K562 (cell line): Measurements from ENCODE around the gene STON1. TPM values are rescaled to one million over a fixed set of nuclear protein-coding genes. Genes with fewer than 3 reads are reported as not detected.

Experiments used
- BHLHE40 ChIP-seq: IDR thresholded peaks from 2 replicates; pipeline ENCODE4 v1.6.1; 2011; ENCODE audit warnings: low read length, improper control_type of control experiment
- BRF1 ChIP-seq: IDR thresholded peaks from 3 replicates; pipeline ENCODE4 v1.6.1; 2011; ENCODE audit warnings: borderline replicate concordance, mild to moderate bottlenecking; ENCODE audit not compliant: insufficient read length; ENCODE audit errors: extremely low read depth
- BRF2 ChIP-seq: IDR thresholded peaks from 3 replicates; pipeline ENCODE4 v1.6.1; 2011; ENCODE audit warnings: borderline replicate concordance, mild to moderate bottlenecking; ENCODE audit not compliant: insufficient read length, insufficient read depth
- ETV1 ChIP-seq: fragments of 450-650 bp; conservative IDR thresholded peaks from 2 replicates; pipeline ENCODE4 v1.6.1; 2016; ENCODE audit warnings: missing genetic modification characterization, control low read depth, low read depth, missing compliant biosample characterization
- FOXP1 ChIP-seq: sonication (generic); formaldehyde crosslinking; IDR thresholded peaks from 2 replicates; pipeline ENCODE4 v1.8.0; 2022; ENCODE audit warnings: mild to moderate bottlenecking, missing genetic modification reagents
- GTF2F1 ChIP-seq: IDR thresholded peaks from 2 replicates; pipeline ENCODE4 v1.6.1; 2011; ENCODE audit warnings: low read depth, low read length, improper control_type of control experiment
- HEY1 ChIP-seq: fragments of 250-450 bp; sonication (Bioruptor Pico); IDR thresholded peaks from 2 replicates; pipeline ENCODE4 v1.5.0; 2020; ENCODE audit warnings: mild to moderate bottlenecking, moderate library complexity, borderline replicate concordance
- KAT8 ChIP-seq: fragments of 450-650 bp; IDR thresholded peaks from 2 replicates; pipeline ENCODE4 v1.6.1; 2016; ENCODE audit warnings: low read depth, mild to moderate bottlenecking
- KLF6 ChIP-seq: fragments of 250-450 bp; sonication (Bioruptor Pico); IDR thresholded peaks from 2 replicates; pipeline ENCODE4 v1.4.0; 2020; ENCODE audit warnings: mild to moderate bottlenecking, moderate library complexity, borderline replicate concordance
- MED1 ChIP-seq: sonication (generic); formaldehyde crosslinking; IDR thresholded peaks from 2 replicates; pipeline ENCODE4 v1.8.1; 2023; ENCODE audit warnings: missing genetic modification reagents, borderline replicate concordance
- SMARCA4 ChIP-seq: fragments of 450-650 bp; IDR thresholded peaks from 2 replicates; pipeline ENCODE4 v1.6.1; 2016
- TBL1XR1 ChIP-seq, 2 experiments: IDR thresholded peaks; 2 replicates each; pipeline ENCODE4 v1.6.1; 2012; ENCODE audit warnings: improper control_type of control experiment in 2 of 2, low read length in 2 of 2, mild to moderate bottlenecking in 1 of 2
- TEAD2 ChIP-seq: fragments of 450-650 bp; IDR thresholded peaks from 2 replicates; pipeline ENCODE4 v1.6.1; 2016; ENCODE audit warnings: missing genetic modification characterization, control low read depth, missing compliant biosample characterization
- TSC22D4 ChIP-seq: fragments of 450-650 bp; IDR thresholded peaks from 2 replicates; pipeline ENCODE4 v1.6.1; 2016; ENCODE audit warnings: missing genetic modification characterization, missing biosample characterization, control low read depth
- YBX1 ChIP-seq: fragments of 450-650 bp; IDR thresholded peaks from 2 replicates; pipeline ENCODE4 v1.7.1; 2016; ENCODE audit warnings: mild to moderate bottlenecking
- ZBTB9 ChIP-seq: fragments of 450-650 bp; formaldehyde crosslinking; IDR thresholded peaks from 2 replicates; pipeline ENCODE4 v1.4.0; 2020; ENCODE audit warnings: mild to moderate bottlenecking, moderate library complexity
- ZKSCAN1 ChIP-seq: fragments of 150-350 bp; IDR thresholded peaks from 2 replicates; pipeline ENCODE4 v1.6.1; 2016; ENCODE audit warnings: low read depth, low read length
- ZNF239 ChIP-seq: fragments of 250-450 bp; sonication (Bioruptor Pico); IDR thresholded peaks from 2 replicates; pipeline ENCODE4 v1.4.0; 2020; ENCODE audit warnings: mild to moderate bottlenecking
- ZNF318 ChIP-seq, 2 experiments: fragments of 450-650 bp; IDR thresholded peaks; 2 replicates each; pipeline ENCODE4 v1.6.1; 2016; ENCODE audit warnings: mild to moderate bottlenecking in 2 of 2, borderline replicate concordance in 1 of 2, low read depth in 1 of 2, moderate library complexity in 1 of 2
- polyA plus RNA-seq, 8 experiments: library from polyadenylated mRNA; depleted of rRNA in 4 of 8; stranded (reverse) in 5 of 8; unstranded in 3 of 8; fragments of >200 nt; fragmentation: Nextera tagmentation in 2 of 8; fragmentation: Illumina TruSeq in 1 of 8; extraction: Ambion mirVana in 2 of 8; extraction: Trizol in 1 of 8; gene quantifications; 2 replicates each; pipeline versions ENCODE4 v1.2.1 to v1.2.3, GENCODE V29; 2011 to 2014; ENCODE audit warnings: inconsistent platforms in 1 of 8, missing spikeins in 1 of 8
- total RNA-seq, 7 experiments: library from RNA; depleted of rRNA in 6 of 7; stranded (reverse); fragments of >200 nt in 6 of 7; fragmentation: Illumina TruSeq in 2 of 7; extraction: Trizol in 2 of 7; gene quantifications; 2 replicates each; pipeline versions ENCODE4 v1.2.1 to v1.2.3, GENCODE V29; 2011 to 2021; ENCODE audit warnings: low replicate concordance in 1 of 7

The STON1 gene
- total and polyA plus RNA-seq, 9 of the 15 experiments (the other 6 are each of a cell fraction or from before 2014, with no cell fraction given): 0.07 to 1.2 (median 0.55) TPM

- no peak for TF ChIP-seq ZNF318 (IDR thresholded peaks at IDR 0.05; ENCODE audit: borderline replicate concordance in 1 of 2, low read depth in 1 of 2)
- TF ChIP-seq ZKSCAN1: no peak
- no peak; a peak in 1 of 4 replicates for TF ChIP-seq TBL1XR1 (IDR thresholded peaks at IDR 0.05; ENCODE audit: low read length in 2 of 2)
- TF ChIP-seq SMARCA4: peak; percentile 79
- peak; percentile 70 for TF ChIP-seq ETV1 (tag)
- no peak for TF ChIP-seq HEY1 (CRISPR knock-in tag)
- no peak for TF ChIP-seq TSC22D4 (tag)
- TF ChIP-seq BRF1: no peak
- no peak for TF ChIP-seq KAT8
- TF ChIP-seq YBX1: no peak
- 0 out of 2 replicates have a peak, but pooled peaks have one; percentile 14 for TF ChIP-seq ZBTB9 (CRISPR knock-in tag)
- peak; percentile 26; the same call in 1 of the 2 replicates for TF ChIP-seq KLF6
- TF ChIP-seq MED1 (CRISPR knock-in tag): no peak
- no peak for TF ChIP-seq GTF2F1
- no peak for TF ChIP-seq BRF2
- TF ChIP-seq ZNF239 (CRISPR knock-in tag): no peak
- TF ChIP-seq TEAD2 (tag): peak; percentile 82
- no peak for TF ChIP-seq FOXP1 (CRISPR knock-in tag)
- 0 out of 2 replicates have a peak, but pooled peaks have one; percentile 3 for TF ChIP-seq BHLHE40
These were observed 21.4 kb upstream of the STON1 start (continued) for GRCh38 chr2:48508461-48509124.
